ENCODE data around the gene ALDOC.
A peak's percentile ranks its signal among the peaks of the same experiment; 100 is the strongest.
"Not testable (repeated sequence)": the region's sequence is repeated elsewhere in the genome, so short reads cannot be mapped to it uniquely, and the experiment has no call there.

The ALDOC gene

DNA sequence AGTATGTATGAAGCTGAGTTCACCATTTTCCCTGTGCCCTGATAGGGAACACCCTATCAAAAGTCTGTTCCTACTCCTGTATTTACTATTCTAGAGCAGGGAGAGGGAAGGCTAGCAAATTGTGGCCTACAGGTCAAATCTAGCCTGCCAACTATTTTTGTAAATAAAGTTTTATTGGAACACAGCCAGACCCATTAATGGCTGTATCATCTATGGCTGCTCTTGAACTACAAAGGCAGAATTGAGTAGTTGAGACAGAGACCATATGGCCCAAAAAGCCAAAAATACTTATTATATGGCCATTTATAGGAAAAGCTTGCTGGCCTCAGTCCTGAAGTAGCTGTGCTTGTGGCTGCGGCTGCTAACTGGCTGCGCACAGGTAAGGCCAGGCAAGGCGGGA is 4.3 kb upstream of the ALDOC start:
- DNase-seq = no peak

DNA sequence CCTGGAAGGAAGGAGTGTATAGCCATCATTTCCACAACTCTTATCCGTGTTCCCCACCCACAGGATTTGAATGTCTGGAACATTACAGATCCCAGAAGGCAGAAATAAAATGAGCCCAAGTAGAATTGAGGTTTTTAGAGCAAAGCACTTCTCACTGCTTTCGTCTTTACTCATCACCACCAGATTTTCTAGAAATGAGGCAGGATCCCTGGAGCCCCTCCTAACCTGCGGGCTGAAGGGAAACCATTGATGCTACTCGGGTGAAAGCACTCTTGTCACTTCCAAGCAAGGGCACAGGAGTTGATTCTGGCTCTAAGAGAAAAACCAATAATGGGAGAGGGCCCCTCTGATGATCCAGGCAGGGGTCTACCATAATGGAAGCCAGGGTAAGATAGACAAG is 2.8 kb upstream of the ALDOC start:
- no peak for DNase-seq

DNA sequence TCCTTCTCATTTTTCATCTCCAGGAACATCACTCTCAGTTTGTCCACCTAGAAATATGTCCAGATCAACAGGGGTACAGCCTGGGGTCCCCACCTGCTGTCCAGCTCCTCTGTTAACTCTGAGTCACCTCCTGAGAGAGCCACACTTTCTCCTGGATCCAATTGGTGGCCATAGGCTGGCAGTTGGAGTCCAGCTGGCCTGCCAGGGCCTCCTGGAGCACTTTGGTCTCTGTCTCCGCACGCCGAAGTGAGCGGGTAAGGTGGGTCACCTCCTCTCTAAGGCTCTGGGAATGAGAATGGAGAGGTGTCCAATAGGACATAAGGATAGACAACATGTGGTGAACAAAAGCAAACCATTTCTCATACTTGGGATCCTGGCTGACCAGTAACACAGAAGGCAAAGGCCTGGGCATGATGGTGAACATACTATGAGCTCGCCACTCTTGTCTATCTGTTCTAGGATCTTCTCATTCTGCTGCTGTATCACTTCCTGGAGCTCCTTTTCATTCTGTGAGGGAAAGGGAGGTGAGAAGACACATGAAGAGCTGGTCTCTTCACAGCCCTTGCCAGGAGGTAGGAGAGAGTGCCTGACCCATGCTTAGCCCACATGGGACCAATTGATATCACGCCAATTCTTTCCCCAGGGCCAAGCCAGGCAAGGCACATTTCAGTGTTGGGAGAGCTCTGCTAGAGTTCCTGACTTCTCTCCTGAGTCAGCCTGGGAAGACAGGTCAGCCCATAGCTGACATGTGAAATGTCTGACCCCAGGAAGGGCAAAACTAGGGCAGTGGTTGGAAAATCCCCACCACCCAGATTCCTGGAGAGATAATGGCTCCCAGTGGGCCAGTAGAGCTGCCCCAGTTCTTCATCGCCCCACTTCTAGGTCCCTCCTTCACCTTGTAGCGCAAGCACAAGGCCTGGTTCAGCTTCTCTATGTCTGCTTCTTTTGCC is 1.8 kb upstream of the ALDOC start:
- DNase-seq = no peak

DNA sequence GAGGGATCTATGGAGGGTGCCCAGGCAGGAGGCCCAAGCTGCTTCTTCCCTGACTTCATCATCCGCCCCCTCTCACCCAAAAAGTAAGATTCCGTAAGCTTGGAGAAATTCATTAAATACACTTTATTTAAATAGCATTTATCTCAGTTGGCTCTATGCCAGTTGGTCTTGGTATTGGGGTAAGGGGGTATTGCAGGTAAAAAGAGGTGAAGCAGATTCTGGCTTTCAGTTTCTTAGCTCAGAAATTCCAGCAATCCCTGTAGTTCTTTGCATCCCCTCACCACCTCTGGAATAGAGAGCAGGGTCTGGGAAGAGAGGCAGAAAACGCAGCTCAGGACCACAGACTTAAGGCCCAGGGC is 750 bp upstream of the ALDOC start:
- no peak for DNase-seq

DNA sequence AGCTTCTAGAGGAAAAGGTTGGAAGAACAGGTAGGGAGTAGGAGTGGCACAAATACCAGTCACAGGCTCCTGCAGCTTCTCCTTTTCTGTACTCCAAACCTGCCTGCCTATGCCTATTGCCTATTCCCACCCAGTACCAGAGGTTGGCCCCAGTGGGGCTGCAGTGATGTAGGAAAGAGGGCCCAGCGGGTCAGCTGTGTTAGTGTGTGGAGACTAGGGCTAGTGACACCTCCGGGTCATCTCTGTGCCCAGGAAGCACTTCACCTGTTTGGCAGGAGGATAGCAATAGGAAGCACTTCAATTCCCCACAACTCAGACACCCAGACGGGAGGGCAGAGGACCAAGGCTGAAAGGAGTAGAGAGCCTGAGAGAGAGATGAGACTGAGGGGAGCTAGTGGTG is 679 bp downstream of the ALDOC start:
- DNase-seq = not testable (repeated sequence)

DNA sequence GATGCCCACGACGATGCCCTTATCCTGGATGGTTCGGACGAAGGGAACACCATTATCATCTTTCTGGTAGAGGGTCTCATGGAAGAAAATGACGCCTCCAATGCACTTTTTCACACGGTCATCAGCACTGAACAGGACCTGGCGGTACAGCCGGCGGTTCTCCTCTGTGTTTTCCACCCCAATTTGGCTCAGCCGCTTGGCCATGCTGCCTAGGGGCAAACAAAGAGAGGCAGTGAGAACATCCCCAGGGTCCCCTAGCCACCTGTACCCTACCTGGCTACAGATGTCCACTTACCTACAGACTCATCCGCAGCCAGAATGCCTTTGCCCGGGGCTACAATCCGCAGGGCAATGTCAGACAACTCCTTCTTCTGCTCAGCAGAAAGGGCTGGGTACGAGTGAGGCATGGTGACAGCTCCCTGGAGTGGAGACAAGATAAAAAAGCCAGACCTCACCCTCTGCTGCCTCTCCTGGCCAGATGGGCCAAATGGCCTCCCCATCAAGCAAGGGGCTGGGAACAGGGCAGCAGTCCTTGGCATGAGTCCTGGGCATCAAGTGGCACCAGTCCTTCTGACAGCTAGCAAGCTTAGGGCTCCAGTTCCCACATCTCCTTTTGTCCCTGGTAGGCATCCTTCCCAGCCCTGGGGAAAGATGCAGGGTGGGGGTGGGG is 1.4 kb downstream of the ALDOC start:
- peak; percentile 41 for DNase-seq

DNA sequence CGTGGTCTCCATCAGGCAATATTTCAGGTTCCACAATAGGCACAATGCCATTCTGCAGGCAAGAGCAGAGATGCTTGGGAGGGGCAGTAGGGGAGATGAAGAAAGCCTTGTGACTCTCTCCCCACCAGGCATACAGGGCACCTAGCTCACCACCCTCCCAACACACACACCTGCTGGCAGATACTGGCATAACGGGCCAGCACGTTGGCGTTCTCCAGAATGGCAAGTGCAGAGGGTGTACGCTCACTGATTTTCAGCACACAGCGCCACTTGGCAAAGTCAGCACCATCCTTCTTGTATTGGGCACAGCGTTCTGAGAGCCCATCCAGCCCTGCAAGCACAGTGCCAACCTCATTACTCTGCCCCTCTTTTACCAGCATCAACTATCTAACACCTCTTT is 2.2 kb downstream of the ALDOC start:
- no peak for DNase-seq

DNA sequence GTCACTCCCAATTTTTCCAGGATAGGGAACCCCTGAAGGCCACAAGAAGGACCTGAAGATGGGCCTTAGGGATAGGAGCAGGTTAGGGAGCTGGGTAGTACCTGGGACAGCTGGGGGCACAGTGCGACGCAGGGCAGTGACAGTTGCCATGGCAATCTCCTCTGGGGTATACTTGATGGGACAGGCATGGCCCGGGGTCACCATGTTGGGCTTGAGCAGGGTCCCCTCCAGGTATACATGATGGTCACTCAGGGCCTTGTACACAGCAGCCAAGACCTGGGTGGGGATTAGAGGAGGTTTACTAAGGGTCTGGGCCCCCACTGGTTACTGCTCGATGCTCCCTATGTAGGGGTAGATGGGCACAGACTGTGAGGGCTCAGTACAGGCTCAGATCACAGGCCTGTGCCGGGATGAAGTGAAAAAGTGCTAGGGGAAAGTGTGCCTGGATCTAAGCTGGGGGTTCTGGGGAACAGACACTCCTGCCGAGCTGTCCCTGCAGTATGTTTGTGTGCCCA is 2.7 kb downstream of the ALDOC start:
- DNase-seq = no peak

DNA sequence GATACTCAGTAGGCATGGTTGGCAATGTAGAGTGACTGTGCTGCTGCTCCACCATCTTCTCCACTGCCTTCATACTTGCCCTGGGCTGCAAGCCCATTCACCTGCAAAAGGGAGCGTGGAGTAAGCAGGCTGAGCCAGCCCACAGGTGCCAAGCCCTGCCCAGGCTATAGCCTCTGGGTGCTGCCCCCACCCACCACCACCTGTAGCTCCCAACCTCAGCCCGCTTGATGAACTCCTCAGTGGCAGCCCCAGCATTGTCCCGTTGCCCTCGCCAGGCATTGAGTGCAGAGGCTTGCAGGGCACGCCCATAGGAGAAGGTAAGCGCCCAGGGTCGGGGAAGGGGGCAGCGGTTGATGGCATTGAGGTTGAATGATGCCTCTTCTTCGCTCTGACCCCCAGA is 3.2 kb downstream of the ALDOC start:
- no peak for DNase-seq

DNA sequence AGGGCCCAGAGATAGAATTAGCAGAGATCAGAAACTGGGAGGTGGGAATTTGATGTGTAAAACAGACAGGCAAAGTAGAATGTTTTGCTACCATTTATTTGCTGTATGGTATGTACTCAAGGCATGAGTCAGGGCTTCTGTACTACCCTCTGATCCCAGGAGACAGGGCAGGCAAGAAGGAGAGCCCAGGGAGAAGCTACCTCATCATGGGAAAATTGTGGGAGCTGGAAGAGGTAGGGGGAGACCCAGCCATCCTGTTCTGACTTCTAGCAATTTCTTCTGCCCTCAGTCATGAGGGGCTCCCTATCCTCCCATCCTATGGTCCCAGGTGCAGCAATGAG is 3.7 kb downstream of the ALDOC start:
- no peak for DNase-seq

DNA sequence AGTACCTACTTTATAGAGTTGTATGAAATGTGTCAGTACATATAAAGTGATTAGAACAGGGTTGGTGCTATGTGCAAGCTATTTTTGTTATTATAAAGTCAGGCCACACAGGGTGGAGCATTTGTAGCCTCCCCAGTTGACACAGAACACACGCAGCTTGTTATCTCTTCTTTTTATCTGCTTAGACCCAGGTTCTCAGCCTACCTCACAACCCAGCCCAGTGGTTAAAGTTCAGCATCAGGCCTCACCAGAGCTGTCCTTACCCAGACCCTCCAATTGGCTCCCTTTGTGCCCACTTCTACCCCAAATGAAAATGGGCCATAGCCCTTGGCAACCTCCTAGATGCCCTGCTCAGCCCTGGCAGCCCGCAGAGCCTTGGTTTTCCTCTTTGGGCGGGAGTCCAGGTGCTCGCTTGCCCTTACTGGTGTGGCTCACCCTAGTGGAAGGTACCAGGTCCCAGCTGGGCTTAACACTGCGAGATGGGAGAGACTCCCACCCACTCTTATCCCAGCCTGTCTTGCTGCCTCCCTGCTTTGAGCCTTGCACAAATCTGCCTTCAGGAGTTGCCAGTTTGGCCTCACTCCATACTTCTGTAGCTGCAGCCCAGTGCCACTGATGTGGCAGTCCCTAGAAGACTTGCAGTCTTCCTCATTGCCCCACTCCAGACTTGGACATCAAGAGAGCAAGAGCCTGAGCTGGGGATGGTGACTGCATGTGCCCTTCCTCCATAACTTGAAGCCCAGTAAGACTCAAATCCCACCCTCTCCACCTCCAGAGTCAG is 4.2 kb downstream of the ALDOC start:
- no peak for DNase-seq

DNA sequence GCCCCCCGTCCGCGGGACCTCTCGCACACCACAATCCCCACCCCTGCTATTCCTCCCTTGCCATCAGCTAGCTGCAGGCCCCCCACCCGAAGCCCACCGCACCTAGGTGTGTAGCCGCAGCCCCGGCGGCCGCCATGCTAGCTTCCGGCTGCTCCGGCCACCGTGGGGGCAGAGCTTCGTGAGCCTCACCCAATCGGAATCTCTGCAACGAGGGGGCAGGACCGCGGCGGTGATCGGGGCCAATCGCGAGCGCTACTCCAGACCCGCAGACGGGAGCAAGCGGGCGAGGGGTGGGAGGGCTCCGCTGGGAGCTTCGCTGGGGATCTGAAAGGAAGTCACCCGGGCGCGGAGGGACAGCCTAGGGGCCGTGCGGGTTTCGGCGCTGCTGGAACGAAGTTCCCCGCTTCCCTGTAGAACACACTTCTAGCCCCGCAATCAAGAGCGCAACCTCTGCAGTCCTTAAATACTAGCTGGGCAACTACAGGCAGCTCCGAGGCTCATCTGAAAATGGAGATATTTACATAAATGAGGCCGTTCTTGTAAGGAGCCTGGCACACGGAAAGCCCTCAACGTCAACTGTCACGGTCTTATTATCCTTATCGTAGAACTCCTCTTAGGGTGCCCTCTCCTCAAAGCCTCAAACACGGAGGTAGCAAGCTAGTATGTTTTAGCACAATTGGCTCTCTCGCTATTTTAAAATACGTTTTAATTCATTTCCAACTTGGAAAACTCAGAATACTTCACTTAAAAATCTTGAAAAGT is 5.2 kb downstream of the ALDOC start, which contains the start of gene PIGS:
PIGS (minus strand) TSS at position 164 of the 762 bp plus-strand sequence; CDS start at position 136, 28 bp downstream.
- DNase-seq = peak; percentile 99

DNA sequence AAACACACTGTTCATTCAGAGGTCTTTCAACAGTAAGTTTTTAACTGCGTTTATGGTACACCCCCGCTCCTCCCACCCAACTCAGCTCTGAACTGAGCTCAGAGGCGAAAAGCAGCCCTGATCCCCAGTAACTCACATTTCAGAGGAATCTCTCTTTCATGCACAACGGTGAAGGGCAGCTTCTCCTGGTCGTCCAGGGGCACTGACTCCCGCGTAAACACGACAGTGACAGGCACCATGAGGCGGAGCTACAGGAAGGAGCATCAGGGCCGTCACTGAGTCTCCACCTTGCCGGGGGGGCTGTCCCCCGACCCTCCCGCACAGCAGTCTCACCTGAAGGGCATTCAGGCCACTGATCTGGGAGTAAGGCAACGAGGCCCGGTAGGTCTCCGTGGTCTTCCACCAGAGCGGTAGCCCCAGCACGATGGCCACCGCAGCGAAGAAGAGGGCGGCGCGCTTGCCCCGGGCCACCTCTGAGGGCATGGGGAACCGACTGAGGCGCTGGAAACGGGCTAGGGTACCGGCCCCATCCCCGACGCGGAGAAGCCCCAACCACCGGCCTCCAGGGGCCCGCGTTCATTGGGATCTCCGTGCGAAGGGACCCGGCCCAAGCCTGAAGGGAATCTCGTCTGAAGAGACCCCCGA is 5.9 kb downstream of the ALDOC start:
- peak; percentile 62 for DNase-seq

DNA sequence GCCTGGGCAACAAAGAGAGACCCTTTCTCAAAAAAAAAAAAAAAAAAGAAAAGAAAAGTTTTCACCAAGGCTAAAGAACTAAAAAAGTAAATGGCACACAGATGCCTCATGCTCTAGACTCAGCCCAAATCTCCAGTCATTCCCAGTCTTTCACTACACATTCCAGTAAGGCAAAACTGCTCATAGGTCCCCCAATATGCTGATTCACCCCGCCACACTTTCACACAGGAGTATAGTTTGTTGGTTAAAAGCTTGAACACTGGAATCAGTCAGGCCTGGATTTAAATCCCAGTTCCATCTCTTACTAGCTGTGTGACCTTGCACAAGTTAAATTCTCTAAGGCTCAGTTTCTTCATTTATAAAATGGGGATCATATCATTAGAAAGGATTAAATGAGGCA is 7.2 kb downstream of the ALDOC start:
- DNase-seq = no peak

DNA sequence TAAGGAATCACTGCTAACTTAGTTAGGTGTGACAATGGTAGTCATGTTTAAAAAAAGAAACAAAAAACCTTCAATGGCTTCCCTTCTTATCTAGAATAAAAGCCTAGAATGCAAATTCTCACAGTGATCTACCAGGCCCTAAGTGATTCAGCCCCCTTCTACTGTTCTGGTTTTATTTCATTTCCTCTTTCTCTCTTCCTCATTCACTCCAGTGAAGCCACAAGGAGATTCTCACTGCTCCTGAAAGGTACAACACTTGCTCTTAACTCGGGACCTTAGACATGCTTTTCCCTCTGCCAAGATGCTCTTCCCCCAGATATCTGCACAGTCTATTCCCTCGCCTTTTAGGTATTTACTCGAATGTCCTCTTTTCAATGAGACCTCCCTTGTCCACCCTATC is 9.1 kb downstream of the ALDOC start:
- DNase-seq = no peak

DNA sequence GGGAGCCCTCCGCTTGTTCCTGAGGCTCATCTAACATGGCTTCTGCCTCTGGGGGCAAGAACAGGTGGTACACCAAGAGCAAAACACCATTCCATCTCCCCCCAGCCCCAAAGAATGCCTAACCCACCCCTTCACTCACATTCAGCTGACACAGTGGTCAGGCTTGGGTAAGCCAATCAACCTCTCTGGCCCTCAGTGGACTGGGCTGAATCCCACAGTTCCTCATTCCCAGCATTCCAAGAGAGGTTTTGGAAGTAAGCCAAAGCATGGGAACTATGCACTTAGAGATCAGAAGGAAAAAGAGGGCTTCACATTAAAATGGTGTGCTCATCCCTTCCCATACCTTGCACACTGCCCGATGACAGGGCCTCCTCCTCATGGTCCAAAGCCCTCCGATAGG is 13.2 kb downstream of the ALDOC start:
- DNase-seq = no peak

DNA sequence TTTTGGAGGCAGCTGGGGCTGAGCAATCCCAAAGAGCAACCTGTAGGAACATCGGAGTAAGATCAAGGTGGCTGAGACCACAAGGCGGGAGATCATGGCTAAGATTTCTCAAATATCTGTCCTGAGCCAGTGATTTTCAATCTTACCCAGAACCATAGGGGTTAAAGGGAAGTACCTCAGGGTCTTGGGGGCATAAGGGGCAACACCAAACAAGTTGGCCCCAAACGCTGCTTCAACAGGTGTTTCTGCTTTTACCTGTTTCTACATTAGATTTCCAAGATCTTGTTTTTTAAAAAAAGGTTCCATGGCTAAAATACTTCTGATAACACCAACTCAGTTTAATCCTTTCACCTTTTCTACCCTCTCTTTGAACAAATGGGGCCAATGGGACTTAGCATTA is 21.7 kb downstream of the ALDOC start:
- DNase-seq = no peak

DNA sequence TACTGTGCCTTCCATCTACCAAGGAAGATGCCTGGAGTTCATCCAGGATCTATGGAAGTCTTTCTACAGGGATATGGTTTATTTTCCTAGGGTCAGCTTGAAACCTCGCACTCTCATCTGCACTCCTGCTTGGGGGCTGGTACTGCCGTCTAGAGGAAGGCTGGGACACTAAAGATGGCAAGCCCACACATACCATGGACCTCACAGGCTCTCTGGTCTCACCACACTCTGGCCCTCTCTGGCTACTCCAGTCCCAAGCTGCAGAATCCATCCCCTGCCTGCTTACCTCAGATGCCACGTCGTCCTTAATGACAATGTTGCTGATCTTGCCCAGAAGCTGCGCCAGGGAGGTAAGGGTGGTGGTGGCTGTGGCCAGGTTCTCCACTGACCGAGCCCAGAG is 22.1 kb downstream of the ALDOC start:
- DNase-seq = no peak

DNA sequence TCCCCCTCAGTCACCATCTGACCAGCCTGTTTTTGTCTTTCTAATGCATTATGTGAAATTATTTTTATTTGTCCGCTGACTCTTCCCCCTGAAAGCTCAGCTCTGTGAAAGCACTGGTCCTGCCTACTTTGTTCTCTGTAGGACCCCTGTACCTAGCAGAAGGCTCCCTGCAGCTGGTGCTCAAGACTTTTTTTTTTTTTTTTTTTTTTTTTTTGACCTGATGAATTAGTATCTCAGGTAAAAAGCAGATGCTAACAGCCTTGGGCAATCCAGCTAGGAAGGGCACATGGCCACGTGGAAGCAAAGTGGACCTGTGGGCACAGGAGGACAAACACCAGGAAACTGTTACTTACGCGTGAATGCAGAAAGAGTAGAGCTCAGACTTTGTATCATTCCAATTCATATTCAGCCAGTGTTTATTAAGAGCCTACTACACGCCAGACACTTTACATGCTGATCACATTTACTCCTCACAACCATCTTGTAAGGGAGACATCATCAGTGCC is 23.6 kb downstream of the ALDOC start:
- DNase-seq = no peak

DNA sequence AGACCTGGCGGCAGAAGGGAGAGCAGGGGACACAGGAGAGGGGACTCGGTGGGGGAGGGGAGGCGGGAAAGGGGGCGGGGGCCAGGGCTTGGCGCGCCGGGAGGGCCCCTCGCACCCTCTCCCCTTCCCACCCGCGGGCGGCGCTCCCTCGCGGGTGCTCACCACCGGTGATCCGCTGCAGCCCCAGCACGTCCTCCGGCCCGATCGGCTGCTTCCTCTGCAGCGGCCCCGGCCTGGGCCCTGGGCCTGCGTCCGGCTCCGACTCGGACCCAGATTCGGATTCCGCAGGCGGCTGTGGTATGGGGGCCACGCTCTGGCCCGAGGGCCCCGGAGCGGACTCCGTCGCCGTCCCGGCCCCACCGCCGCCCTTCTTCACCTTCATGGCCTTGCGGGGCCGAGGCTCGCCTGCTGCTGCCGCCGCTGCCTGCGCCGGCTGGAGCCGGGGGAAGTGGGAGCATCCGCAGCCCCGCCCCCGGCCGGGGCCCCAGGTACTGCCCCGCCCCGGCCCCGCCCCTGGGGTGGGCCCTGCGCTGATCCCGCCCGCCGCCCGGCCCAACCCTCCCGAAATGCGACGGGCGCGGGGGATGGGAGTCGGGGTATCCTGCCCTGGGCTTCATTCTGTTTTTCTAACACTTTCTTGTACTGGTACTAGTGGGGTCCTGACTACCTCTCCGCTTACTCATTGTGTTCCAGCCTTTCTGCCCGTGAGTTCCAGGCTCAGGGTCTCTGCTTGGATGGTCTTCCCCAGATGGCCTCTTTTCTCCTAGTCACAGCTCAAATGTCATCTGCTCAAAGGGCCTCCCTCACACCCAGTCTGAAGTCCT is 24.3 kb downstream of the ALDOC start, which contains the start of gene UNC119:
UNC119 (minus strand) TSS at position 449 of the 824 bp plus-strand sequence; CDS start at position 382, 67 bp downstream.
- DNase-seq = peak; percentile 99
